Immature natural killer cell (primary cell): ENCODE measurements around the gene KRAS. TPM values are rescaled to one million over a fixed set of nuclear protein-coding genes. Genes with fewer than 3 reads are reported as not detected.
A peak's percentile ranks its signal among the peaks of the same experiment; 100 is the strongest.

Source experiments
- DNase-seq, 3 donors: peaks; one replicate each; pipeline ENCODE4 v3.0.0; 2022; ENCODE audit warnings: mixed read lengths in 1 of 3
- H3K27ac Mint-ChIP-seq, 6 donors: one replicate each; pipeline ENCODE4 v1.8.0; 2020; ENCODE audit warnings: mixed read lengths in 6 of 6, mild to moderate bottlenecking in 5 of 6, inconsistent platforms in 4 of 6, moderate library complexity in 3 of 6
- H3K27me3 Mint-ChIP-seq, 3 donors: one replicate each; pipeline ENCODE4 v1.8.0; 2020 to 2021; ENCODE audit warnings: low read depth in 3 of 3, mild to moderate bottlenecking in 3 of 3, mixed read lengths in 3 of 3, moderate library complexity in 3 of 3, inconsistent platforms in 1 of 3
- H3K36me3 Mint-ChIP-seq, 3 donors: one replicate each; pipeline ENCODE4 v1.8.0; 2020; ENCODE audit warnings: mixed read lengths in 3 of 3, inconsistent platforms in 2 of 3, mild to moderate bottlenecking in 2 of 3
- H3K4me1 Mint-ChIP-seq, 2 donors: one replicate each; pipeline ENCODE4 v1.8.0; 2020; ENCODE audit warnings: inconsistent platforms in 2 of 2, mild to moderate bottlenecking in 2 of 2, mixed read lengths in 2 of 2, moderate library complexity in 1 of 2
- H3K4me3 Mint-ChIP-seq, 5 donors: one replicate each; pipeline ENCODE4 v1.8.0; 2020; ENCODE audit warnings: mild to moderate bottlenecking in 5 of 5, mixed read lengths in 5 of 5, inconsistent platforms in 3 of 5, moderate library complexity in 3 of 5
- H3K9me3 Mint-ChIP-seq, 6 donors: one replicate each; pipeline ENCODE4 v1.8.0; 2020; ENCODE audit warnings: mild to moderate bottlenecking in 6 of 6, mixed read lengths in 6 of 6, inconsistent platforms in 4 of 6, moderate library complexity in 3 of 6
- polyA plus RNA-seq, 3 donors: library from polyadenylated mRNA; unstranded; fragments of 300-500 nt; fragmentation: Illumina TruSeq; gene quantifications; one replicate each; pipeline ENCODE4 v1.2.3, GENCODE V29; 2021

KRAS gene
- polyA plus RNA-seq, 3 donors from 2014 or later = 30.0 to 54.0 (median 33.9) TPM

GRCh38 chr12:25249931-25250738 is 594 bp downstream of the KRAS start:
- H3K4me3 Mint-ChIP-seq = peak overlapping the region; percentile 87 to 93 (median 91)

GRCh38 chr12:25248732-25249131 is 2.0 kb downstream of the KRAS start:
- H3K9me3 Mint-ChIP-seq = no peaks in the 10 kb centered on the region
- peak overlapping the region in 3 of 6 donors; percentile 16 to 65 (median 63) for H3K27ac Mint-ChIP-seq
- peaks cover 3 to 9% (median 3%) of the 10 kb centered on the region in 3 donors for H3K27me3 Mint-ChIP-seq
- DNase-seq = no peak
- peak overlapping the region; percentile 63 to 91 (median 63) for H3K4me3 Mint-ChIP-seq
- H3K4me1 Mint-ChIP-seq = peaks cover 32 to 49% of the 10 kb centered on the region in 2 donors
- peaks cover 7 to 11% (median 7%) of the 10 kb centered on the region in 3 donors for H3K36me3 Mint-ChIP-seq

More at GRCh38 chr12:25249931-25250738, 594 bp downstream of the KRAS start:
- peak overlapping the region; percentile 89 to 96 (median 94) for H3K27ac Mint-ChIP-seq
- no peaks in the 10 kb centered on the region for H3K9me3 Mint-ChIP-seq
- peaks cover 3 to 10% (median 5%) of the 10 kb centered on the region in 3 donors for H3K27me3 Mint-ChIP-seq
- peak; percentile 58 to 61 (median 60) for DNase-seq
- peaks cover 32 to 46% of the 10 kb centered on the region in 2 donors for H3K4me1 Mint-ChIP-seq
- peaks cover 4 to 7% (median 7%) of the 10 kb centered on the region in 3 donors for H3K36me3 Mint-ChIP-seq

GRCh38 chr12:25248137-25248536 is 2.6 kb downstream of the KRAS start:
- Mint-ChIP-seq H3K36me3 (peaks cover 7 to 13% (median 7%) of the 10 kb centered on the region in 3 donors), H3K27me3 (peaks cover 3 to 9% (median 3%) of the 10 kb centered on the region in 3 donors), H3K27ac (peak overlapping the region in 2 of 6 donors; percentile 29 to 63), H3K9me3 (no peaks in the 10 kb centered on the region), H3K4me1 (peaks cover 32 to 49% of the 10 kb centered on the region in 2 donors), H3K4me3 (peak overlapping the region in 2 of 5 donors; percentile 33 to 34)
- DNase-seq = no peak

GRCh38 chr12:25245491-25245890 is 5.2 kb downstream of the KRAS start:
- Mint-ChIP-seq H3K4me3 (no peak overlapping the region), H3K27ac (peak overlapping the region in 1 of 6 donors; percentile 7), H3K36me3 (peaks cover 7 to 16% (median 7%) of the 10 kb centered on the region in 3 donors), H3K9me3 (no peaks in the 10 kb centered on the region), H3K4me1 (peaks cover 36 to 64% of the 10 kb centered on the region in 2 donors), H3K27me3 (peaks cover 3 to 4% (median 3%) of the 10 kb centered on the region in 3 donors)
- no peak for DNase-seq

- H3K36me3 Mint-ChIP-seq = peaks cover 7 to 16% (median 10%) of the 10 kb centered on the region in 3 donors
- H3K9me3 Mint-ChIP-seq = no peaks in the 10 kb centered on the region
- H3K4me3 Mint-ChIP-seq = no peak overlapping the region
- no peak overlapping the region for H3K27ac Mint-ChIP-seq
- peaks cover 26 to 58% of the 10 kb centered on the region in 2 donors for H3K4me1 Mint-ChIP-seq
- no peak for DNase-seq
- H3K27me3 Mint-ChIP-seq = no peaks in the 10 kb centered on the region
Measured at GRCh38 chr12:25243680-25243990, 7.1 kb downstream of the KRAS start.

GRCh38 chr12:25242981-25243679 is 7.6 kb downstream of the KRAS start:
- Mint-ChIP-seq H3K36me3 (peaks cover 7 to 16% (median 10%) of the 10 kb centered on the region in 3 donors), H3K9me3 (no peaks in the 10 kb centered on the region), H3K27me3 (no peaks in the 10 kb centered on the region), H3K4me1 (peaks cover 23 to 53% of the 10 kb centered on the region in 2 donors), H3K4me3 (no peak overlapping the region), H3K27ac (peak overlapping the region in 2 of 6 donors; percentile 18 to 53)
- no peak for DNase-seq

- Mint-ChIP-seq H3K4me1 (peaks cover 19 to 60% of the 10 kb centered on the region in 2 donors), H3K4me3 (no peak overlapping the region), H3K27me3 (no peaks in the 10 kb centered on the region), H3K36me3 (peaks cover 12 to 26% (median 13%) of the 10 kb centered on the region in 3 donors), H3K27ac (peak overlapping the region in 5 of 6 donors; percentile 1 to 86 (median 63)), H3K9me3 (no peaks in the 10 kb centered on the region)
- DNase-seq = peak; percentile 53 to 60 (median 58)
Measured at GRCh38 chr12:25241167-25242020, 9.3 kb downstream of the KRAS start.

- Mint-ChIP-seq H3K9me3 (no peaks in the 10 kb centered on the region), H3K27me3 (no peaks in the 10 kb centered on the region), H3K36me3 (peaks cover 5 to 18% (median 13%) of the 10 kb centered on the region in 3 donors), H3K4me1 (peaks cover 11 to 61% of the 10 kb centered on the region in 2 donors), H3K27ac (peak overlapping the region in 1 of 6 donors; percentile 33), H3K4me3 (no peak overlapping the region)
- no peak for DNase-seq
Measured at GRCh38 chr12:25236626-25237025, 14.1 kb downstream of the KRAS start.

- Mint-ChIP-seq H3K27me3 (no peaks in the 10 kb centered on the region), H3K27ac (peak overlapping the region in 1 of 6 donors; percentile 33), H3K4me1 (peaks cover 6 to 57% of the 10 kb centered on the region in 2 donors), H3K4me3 (no peak overlapping the region), H3K9me3 (no peaks in the 10 kb centered on the region), H3K36me3 (peaks cover 5 to 18% (median 13%) of the 10 kb centered on the region in 3 donors)
- DNase-seq = no peak
Measured at GRCh38 chr12:25236190-25236589, 14.5 kb downstream of the KRAS start.

GRCh38 chr12:25213338-25213737 is 37.4 kb downstream of the KRAS start:
- Mint-ChIP-seq H3K27ac (no peak overlapping the region), H3K27me3 (no peaks in the 10 kb centered on the region), H3K4me3 (no peak overlapping the region), H3K4me1 (peaks cover 2 to 5% of the 10 kb centered on the region in 2 donors), H3K9me3 (no peaks in the 10 kb centered on the region), H3K36me3 (peaks cover 0 to 23% (median 3%) of the 10 kb centered on the region in 3 donors)
- DNase-seq = no peak

- DNase-seq = no peak
- Mint-ChIP-seq H3K27me3 (no peaks in the 10 kb centered on the region), H3K4me3 (no peak overlapping the region), H3K27ac (peak overlapping the region in 4 of 6 donors; percentile 32 to 73 (median 46)), H3K9me3 (no peaks in the 10 kb centered on the region), H3K4me1 (no peaks in the 10 kb centered on the region), H3K36me3 (peaks cover 0 to 15% (median 8%) of the 10 kb centered on the region in 3 donors)
Measured at GRCh38 chr12:25208554-25208953, 42.2 kb downstream of the KRAS start.

GRCh38 chr12:25207846-25208245 is 42.9 kb downstream of the KRAS start:
- H3K4me3 Mint-ChIP-seq = no peak overlapping the region
- no peak for DNase-seq
- H3K36me3 Mint-ChIP-seq = peaks cover 0 to 19% (median 8%) of the 10 kb centered on the region in 3 donors
- no peaks in the 10 kb centered on the region for H3K9me3 Mint-ChIP-seq
- H3K27me3 Mint-ChIP-seq = no peaks in the 10 kb centered on the region
- H3K4me1 Mint-ChIP-seq = no peaks in the 10 kb centered on the region
- peak overlapping the region in 2 of 6 donors; percentile 26 to 35 for H3K27ac Mint-ChIP-seq

GRCh38 chr12:25207411-25207810 is 43.3 kb downstream of the KRAS start:
- Mint-ChIP-seq H3K36me3 (peaks cover 0 to 19% (median 8%) of the 10 kb centered on the region in 3 donors), H3K27ac (peak overlapping the region in 2 of 6 donors; percentile 26 to 35), H3K27me3 (no peaks in the 10 kb centered on the region), H3K4me1 (no peaks in the 10 kb centered on the region), H3K4me3 (no peak overlapping the region), H3K9me3 (no peaks in the 10 kb centered on the region)
- no peak for DNase-seq
